GM23338 (cell line): ENCODE data around the gene CSDE1. TPM values are rescaled to one million over a fixed set of nuclear protein-coding genes. Genes with fewer than 3 reads are reported as not detected.
"Not testable (repeated sequence)": the region's sequence is repeated elsewhere in the genome, so short reads cannot be mapped to it uniquely, and the experiment has no call there.

ENCODE experiments used
- ATAC-seq: fragments of 200-7000 bp; cut with Tn5 transposase; 3 replicates; pipeline ENCODE4 v1.9.1; 2020
- DNase-seq: peaks from one replicate; pipeline ENCODE4 v3.0.0-alpha.2; 2015; ENCODE audit warnings: low spot score
- H2AFZ ChIP-seq: fragments of 200-600 bp; sonication (generic); 2 replicates; pipeline ENCODE4 v1.8.0; 2016; ENCODE audit warnings: antibody characterized with exemption, mild to moderate bottlenecking, moderate library complexity
- H3F3A ChIP-seq: fragments of 200-600 bp; sonication (generic); replicated peaks from 2 replicates; pipeline ENCODE4 v1.8.0; 2017; ENCODE audit warnings: antibody characterized with exemption, mixed run types, low read depth
- H3K27ac ChIP-seq: fragments of 200-600 bp; sonication (generic); 2 replicates; pipeline ENCODE4 v1.6.1; 2016; ENCODE audit warnings: low read depth
- H3K27me3 ChIP-seq: fragments of 200-600 bp; sonication (generic); 2 replicates; pipeline ENCODE4 v1.8.0; 2016; ENCODE audit warnings: mild to moderate bottlenecking, mixed run types, moderate library complexity; ENCODE audit not compliant: insufficient read depth
- H3K36me3 ChIP-seq: fragments of 200-600 bp; sonication (generic); 2 replicates; pipeline ENCODE4 v1.8.0; 2016; ENCODE audit warnings: mild to moderate bottlenecking; ENCODE audit not compliant: insufficient read depth
- H3K4me1 ChIP-seq: fragments of 200-600 bp; sonication (generic); 2 replicates; pipeline ENCODE4 v1.8.0; 2016; ENCODE audit warnings: mild to moderate bottlenecking, moderate library complexity; ENCODE audit not compliant: insufficient read depth
- H3K4me2 ChIP-seq: fragments of 200-600 bp; sonication (generic); 2 replicates; pipeline ENCODE4 v1.7.1; 2017; ENCODE audit warnings: mixed run types
- H3K4me3 ChIP-seq: fragments of 200-600 bp; sonication (generic); 2 replicates; pipeline ENCODE4 v1.6.1; 2016; ENCODE audit warnings: mixed run types
- H3K79me2 ChIP-seq: fragments of 200-600 bp; sonication (generic); replicated peaks from 2 replicates; pipeline ENCODE4 v1.8.0; 2017; ENCODE audit warnings: mild to moderate bottlenecking; ENCODE audit not compliant: insufficient read depth
- H3K9me2 ChIP-seq: fragments of 200-600 bp; sonication (generic); 2 replicates; pipeline ENCODE4 v1.8.0; 2017; ENCODE audit not compliant: insufficient read depth
- H4K20me1 ChIP-seq: fragments of 200-600 bp; sonication (generic); replicated peaks from 2 replicates; pipeline ENCODE4 v1.8.0; 2017; ENCODE audit warnings: mild to moderate bottlenecking; ENCODE audit not compliant: insufficient read depth
- H3K27ac Mint-ChIP-seq: 2 replicates; pipeline ENCODE4 v1.8.0; 2020; ENCODE audit warnings: inconsistent platforms, mild to moderate bottlenecking, moderate library complexity, mixed read lengths
- H3K27me3 Mint-ChIP-seq: 3 replicates; pipeline ENCODE4 v1.8.0; 2022; ENCODE audit warnings: low read depth, mild to moderate bottlenecking, moderate library complexity, mixed read lengths, inconsistent platforms; ENCODE audit not compliant: insufficient read depth, poor library complexity
- H3K36me3 Mint-ChIP-seq: 3 replicates; pipeline ENCODE4 v1.8.0; 2021; ENCODE audit warnings: low read depth, mild to moderate bottlenecking, inconsistent platforms, moderate library complexity, mixed read lengths
- H3K4me1 Mint-ChIP-seq: 3 replicates; pipeline ENCODE4 v1.8.0; 2020; ENCODE audit warnings: mild to moderate bottlenecking, inconsistent platforms, mixed read lengths
- H3K4me3 Mint-ChIP-seq: 3 replicates; pipeline ENCODE4 v1.8.0; 2021; ENCODE audit warnings: moderate library complexity, mild to moderate bottlenecking, inconsistent platforms, mixed read lengths
- H3K9me3 Mint-ChIP-seq: 3 replicates; pipeline ENCODE4 v1.8.0; 2020; ENCODE audit warnings: moderate library complexity, mild to moderate bottlenecking, inconsistent platforms, mixed read lengths
- CREB1 ChIP-seq: fragments of 250-450 bp; sonication (Bioruptor Pico); IDR thresholded peaks from 2 replicates; pipeline ENCODE4 v1.5.0; 2020; ENCODE audit warnings: low read depth, mild to moderate bottlenecking, moderate library complexity
- EZH2 ChIP-seq: fragments of 200-600 bp; sonication (generic); IDR thresholded peaks from one replicate; pipeline ENCODE4 v1.8.0; 2017; ENCODE audit warnings: antibody characterized with exemption, mild to moderate bottlenecking, low read depth; ENCODE audit not compliant: unreplicated experiment
- ZNF114 ChIP-seq: fragments of 250-450 bp; sonication (Bioruptor Pico); IDR thresholded peaks from 2 replicates; pipeline ENCODE4 v1.5.0; 2020; ENCODE audit warnings: mild to moderate bottlenecking, moderate library complexity
- polyA plus RNA-seq: library from polyadenylated mRNA; unstranded; fragments of >200 nt; fragmentation: Nextera tagmentation; extraction: Ambion mirVana; gene quantifications from 2 replicates; pipeline ENCODE4 v1.2.1, GENCODE V29; 2016
- total RNA-seq: library from RNA; depleted of rRNA; stranded (reverse); fragments of >200 nt; shearing (Covaris generic); gene quantifications from 2 replicates; pipeline ENCODE4 v1.2.3, GENCODE V29; 2014
- TF ChIP-seq, protein P1 (sequence below): IDR thresholded peaks from one replicate; pipeline ENCODE4 v1.6.1; 2018; ENCODE audit warnings: antibody characterized with exemption; ENCODE audit not compliant: unreplicated experiment
- TF ChIP-seq, protein P2 (sequence below), 2 experiments: fragments of 200-600 bp in 1 of 2; sonication (generic) in 1 of 2; conservative IDR thresholded peaks; 2 replicates each; pipeline versions ENCODE4 v1.5.1 to v1.6.1; 2016 to 2017; ENCODE audit warnings: antibody characterized with exemption in 2 of 2, low read depth in 2 of 2, mild to moderate bottlenecking in 2 of 2, moderate library complexity in 1 of 2

Gene CSDE1
- total and polyA plus RNA-seq, 2 experiments from 2014 or later, result 214 to 1,054 TPM

DNA sequence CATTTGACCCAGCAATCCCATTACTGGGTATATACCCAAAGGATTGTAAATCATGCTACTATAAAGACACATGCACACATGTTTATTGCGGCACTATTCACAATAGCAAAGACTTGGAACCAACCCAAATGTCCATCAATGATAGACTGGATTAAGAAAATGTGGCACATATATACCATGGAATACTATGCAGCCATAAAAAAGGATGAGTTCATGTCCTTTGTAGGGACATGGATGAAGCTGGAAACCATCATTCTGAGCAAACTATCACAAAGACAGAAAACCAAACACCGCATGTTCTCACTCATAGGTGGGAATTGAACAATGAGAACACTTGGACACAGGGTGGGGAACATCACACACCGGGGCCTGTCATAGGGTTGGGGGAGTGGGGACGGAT, 18.9 kb upstream of the CSDE1 start:
- not testable (repeated sequence) for DNase-seq, H3K27ac Mint-ChIP-seq, H3K4me1 ChIP-seq, H3K4me3 ChIP-seq, H3F3A ChIP-seq, H3K9me3 Mint-ChIP-seq, H3K27ac ChIP-seq, H3K27me3 ChIP-seq, H3K4me3 Mint-ChIP-seq, H3K4me2 ChIP-seq, H4K20me1 ChIP-seq, H3K9me2 ChIP-seq, ATAC-seq, H3K27me3 Mint-ChIP-seq, H3K4me1 Mint-ChIP-seq, H2AFZ ChIP-seq
- peaks cover 45% of the 10 kb centered on the region for H3K36me3 Mint-ChIP-seq
- H3K79me2 ChIP-seq, result peaks cover 27% of the 10 kb centered on the region
- peaks cover 37% of the 10 kb centered on the region for H3K36me3 ChIP-seq

DNA sequence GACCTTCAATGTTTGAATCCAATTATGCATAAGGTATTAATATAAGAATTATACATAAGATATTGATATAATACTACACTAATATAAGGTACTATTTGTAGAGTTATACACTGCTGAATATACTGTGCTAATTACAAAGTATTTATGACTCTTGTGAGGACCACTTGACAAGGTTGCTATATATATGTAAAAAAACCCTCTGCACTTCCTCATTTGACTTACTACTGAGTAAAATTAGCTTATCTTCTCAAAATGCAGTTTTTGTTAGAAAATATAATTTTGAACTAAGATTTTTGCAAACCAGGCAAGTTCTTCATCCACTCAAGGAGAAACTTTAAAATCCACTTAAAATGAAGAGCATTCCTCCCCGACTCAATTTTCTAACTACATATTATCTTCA, 14.2 kb upstream of the CSDE1 start:
- Mint-ChIP-seq H3K36me3 (peaks cover 25% of the 10 kb centered on the region; the same call in 2 of the 3 replicates), H3K27ac (no peak overlapping the region), H3K4me1 (no peaks in the 10 kb centered on the region), H3K4me3 (no peak overlapping the region), H3K9me3 (no peaks in the 10 kb centered on the region), H3K27me3 (no peaks in the 10 kb centered on the region)
- ATAC-seq (no peak), DNase-seq (no peak)
- no peak overlapping the region for H2AFZ ChIP-seq
- H3K9me2 ChIP-seq, result no peaks in the 10 kb centered on the region
- H3K79me2 ChIP-seq, result no peaks in the 10 kb centered on the region
- no peaks in the 10 kb centered on the region for H3F3A ChIP-seq
- H4K20me1 ChIP-seq, result no peaks in the 10 kb centered on the region; the same call in 1 of the 2 replicates
- TF ChIP-seq, protein P1, sequence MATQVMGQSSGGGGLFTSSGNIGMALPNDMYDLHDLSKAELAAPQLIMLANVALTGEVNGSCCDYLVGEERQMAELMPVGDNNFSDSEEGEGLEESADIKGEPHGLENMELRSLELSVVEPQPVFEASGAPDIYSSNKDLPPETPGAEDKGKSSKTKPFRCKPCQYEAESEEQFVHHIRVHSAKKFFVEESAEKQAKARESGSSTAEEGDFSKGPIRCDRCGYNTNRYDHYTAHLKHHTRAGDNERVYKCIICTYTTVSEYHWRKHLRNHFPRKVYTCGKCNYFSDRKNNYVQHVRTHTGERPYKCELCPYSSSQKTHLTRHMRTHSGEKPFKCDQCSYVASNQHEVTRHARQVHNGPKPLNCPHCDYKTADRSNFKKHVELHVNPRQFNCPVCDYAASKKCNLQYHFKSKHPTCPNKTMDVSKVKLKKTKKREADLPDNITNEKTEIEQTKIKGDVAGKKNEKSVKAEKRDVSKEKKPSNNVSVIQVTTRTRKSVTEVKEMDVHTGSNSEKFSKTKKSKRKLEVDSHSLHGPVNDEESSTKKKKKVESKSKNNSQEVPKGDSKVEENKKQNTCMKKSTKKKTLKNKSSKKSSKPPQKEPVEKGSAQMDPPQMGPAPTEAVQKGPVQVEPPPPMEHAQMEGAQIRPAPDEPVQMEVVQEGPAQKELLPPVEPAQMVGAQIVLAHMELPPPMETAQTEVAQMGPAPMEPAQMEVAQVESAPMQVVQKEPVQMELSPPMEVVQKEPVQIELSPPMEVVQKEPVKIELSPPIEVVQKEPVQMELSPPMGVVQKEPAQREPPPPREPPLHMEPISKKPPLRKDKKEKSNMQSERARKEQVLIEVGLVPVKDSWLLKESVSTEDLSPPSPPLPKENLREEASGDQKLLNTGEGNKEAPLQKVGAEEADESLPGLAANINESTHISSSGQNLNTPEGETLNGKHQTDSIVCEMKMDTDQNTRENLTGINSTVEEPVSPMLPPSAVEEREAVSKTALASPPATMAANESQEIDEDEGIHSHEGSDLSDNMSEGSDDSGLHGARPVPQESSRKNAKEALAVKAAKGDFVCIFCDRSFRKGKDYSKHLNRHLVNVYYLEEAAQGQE, result no peak
- no peak for TF ChIP-seq EZH2
- no peak for TF ChIP-seq ZNF114 (CRISPR knock-in tag)
- TF ChIP-seq, protein P2, sequence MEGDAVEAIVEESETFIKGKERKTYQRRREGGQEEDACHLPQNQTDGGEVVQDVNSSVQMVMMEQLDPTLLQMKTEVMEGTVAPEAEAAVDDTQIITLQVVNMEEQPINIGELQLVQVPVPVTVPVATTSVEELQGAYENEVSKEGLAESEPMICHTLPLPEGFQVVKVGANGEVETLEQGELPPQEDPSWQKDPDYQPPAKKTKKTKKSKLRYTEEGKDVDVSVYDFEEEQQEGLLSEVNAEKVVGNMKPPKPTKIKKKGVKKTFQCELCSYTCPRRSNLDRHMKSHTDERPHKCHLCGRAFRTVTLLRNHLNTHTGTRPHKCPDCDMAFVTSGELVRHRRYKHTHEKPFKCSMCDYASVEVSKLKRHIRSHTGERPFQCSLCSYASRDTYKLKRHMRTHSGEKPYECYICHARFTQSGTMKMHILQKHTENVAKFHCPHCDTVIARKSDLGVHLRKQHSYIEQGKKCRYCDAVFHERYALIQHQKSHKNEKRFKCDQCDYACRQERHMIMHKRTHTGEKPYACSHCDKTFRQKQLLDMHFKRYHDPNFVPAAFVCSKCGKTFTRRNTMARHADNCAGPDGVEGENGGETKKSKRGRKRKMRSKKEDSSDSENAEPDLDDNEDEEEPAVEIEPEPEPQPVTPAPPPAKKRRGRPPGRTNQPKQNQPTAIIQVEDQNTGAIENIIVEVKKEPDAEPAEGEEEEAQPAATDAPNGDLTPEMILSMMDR (conservative IDR thresholded peaks at IDR 0.05; ENCODE audit: low read depth in 2 of 2), result no peak
- TF ChIP-seq CREB1 (CRISPR knock-in tag), result no peak
- H3K27me3 ChIP-seq, result no peaks in the 10 kb centered on the region
- peaks cover 23% of the 10 kb centered on the region; the same call in 1 of the 2 replicates for H3K36me3 ChIP-seq
- H3K4me3 ChIP-seq, result no peak overlapping the region
- no peak overlapping the region for H3K4me2 ChIP-seq
- no peak overlapping the region for H3K27ac ChIP-seq
- H3K4me1 ChIP-seq, result no peaks in the 10 kb centered on the region
